DOHH2 (cell line): ENCODE data around the gene TRMT2A.

Experiments
- H3F3A ChIP-seq: fragments of 200-600 bp; sonication (generic), shearing (Covaris generic); 2 replicates; pipeline ENCODE4 v1.6.0; 2016; ENCODE audit warnings: antibody characterized with exemption, mild to moderate bottlenecking; ENCODE audit not compliant: control insufficient read depth, insufficient read depth
- H3K27ac ChIP-seq: fragments of 200-600 bp; sonication (generic); 2 replicates; pipeline ENCODE4 v1.5.1; 2014; ENCODE audit warnings: low read depth, mild to moderate bottlenecking, low read length, moderate library complexity
- H3K27me3 ChIP-seq: fragments of 200-600 bp; sonication (generic); 2 replicates; pipeline ENCODE4 v1.6.1; 2014; ENCODE audit warnings: mild to moderate bottlenecking, low read length, mixed read lengths; ENCODE audit not compliant: control insufficient read depth
- H3K36me3 ChIP-seq: fragments of 200-600 bp; sonication (generic); 2 replicates; pipeline ENCODE4 v1.6.1; 2014; ENCODE audit warnings: mild to moderate bottlenecking, low read length, moderate library complexity, mixed read lengths; ENCODE audit not compliant: control insufficient read depth
- H3K4me1 ChIP-seq: fragments of 200-600 bp; sonication (generic); 2 replicates; pipeline ENCODE4 v1.6.1; 2014; ENCODE audit warnings: mild to moderate bottlenecking, low read length, mixed read lengths; ENCODE audit not compliant: control insufficient read depth
- H3K4me2 ChIP-seq: fragments of 200-600 bp; sonication (generic); 2 replicates; pipeline ENCODE4 v1.6.0; 2014; ENCODE audit warnings: mild to moderate bottlenecking, low read length, moderate library complexity
- H3K4me3 ChIP-seq: fragments of 200-600 bp; sonication (generic); 2 replicates; pipeline ENCODE4 v1.5.1; 2014; ENCODE audit warnings: mild to moderate bottlenecking, low read length, mixed read lengths
- H3K79me2 ChIP-seq: fragments of 200-600 bp; sonication (generic); 2 replicates; pipeline ENCODE4 v1.6.1; 2014; ENCODE audit warnings: mild to moderate bottlenecking, low read length, mixed read lengths; ENCODE audit not compliant: control insufficient read depth
- H3K9me2 ChIP-seq: fragments of 200-600 bp; sonication (generic); replicated peaks from 2 replicates; pipeline ENCODE4 v1.6.1; 2014; ENCODE audit warnings: mild to moderate bottlenecking, low read length, mixed read lengths; ENCODE audit not compliant: control insufficient read depth
- H3K9me3 ChIP-seq: fragments of 200-600 bp; sonication (generic); 2 replicates; pipeline ENCODE4 v1.6.1; 2014; ENCODE audit warnings: antibody characterized with exemption, low read length, mixed read lengths; ENCODE audit not compliant: control insufficient read depth, insufficient read depth
- H4K20me1 ChIP-seq: fragments of 200-600 bp; sonication (generic); 2 replicates; pipeline ENCODE4 v1.6.0; 2014; ENCODE audit warnings: low read depth, mild to moderate bottlenecking, antibody characterized with exemption, low read length, moderate library complexity; ENCODE audit not compliant: control insufficient read depth, insufficient read depth
- CTCF ChIP-seq: fragments of 200-600 bp; sonication (generic); IDR thresholded peaks from one replicate; pipeline ENCODE4 v1.5.1; 2014; ENCODE audit warnings: antibody characterized with exemption, mild to moderate bottlenecking, low read depth, low read length; ENCODE audit not compliant: poor library complexity, severe bottlenecking
- EZH2phosphoT487 ChIP-seq: fragments of 200-600 bp; sonication (generic); IDR thresholded peaks from 2 replicates; pipeline ENCODE4 v1.6.1; 2017; ENCODE audit warnings: borderline replicate concordance, mild to moderate bottlenecking, antibody characterized with exemption, low read length, moderate library complexity, mixed read lengths

TRMT2A gene

GRCh38 chr22:20090730-20091240, 26.2 kb downstream of the TRMT2A start:
- Histone ChIP-seq H3K4me2 (no peak overlapping the region), H3K36me3 (peaks cover 99% of the 10 kb centered on the region), H3K4me1 (no peaks in the 10 kb centered on the region), H3K4me3 (no peak overlapping the region), H3K27ac (no peak overlapping the region), H3F3A (no peaks in the 10 kb centered on the region), H3K79me2 (peaks cover 36% of the 10 kb centered on the region), H3K9me3 (no peaks in the 10 kb centered on the region), H4K20me1 (peaks cover 4% of the 10 kb centered on the region; the same call in 1 of the 2 replicates), H3K9me2 (no peaks in the 10 kb centered on the region), H3K27me3 (no peaks in the 10 kb centered on the region)
- TF ChIP-seq CTCF, result no peak
- TF ChIP-seq EZH2phosphoT487, result no peak

GRCh38 chr22:20089977-20090729, 26.9 kb downstream of the TRMT2A start:
- Histone ChIP-seq H3F3A (no peaks in the 10 kb centered on the region), H3K9me3 (no peaks in the 10 kb centered on the region), H3K4me1 (peaks cover under 1% of the 10 kb centered on the region; the same call in 1 of the 2 replicates), H3K9me2 (no peaks in the 10 kb centered on the region), H3K36me3 (peaks cover 99% of the 10 kb centered on the region), H3K79me2 (peaks cover 42% of the 10 kb centered on the region), H4K20me1 (peaks cover 4% of the 10 kb centered on the region; the same call in 1 of the 2 replicates), H3K27me3 (no peaks in the 10 kb centered on the region), H3K4me2 (no peak overlapping the region), H3K4me3 (no peak overlapping the region), H3K27ac (no peak overlapping the region)
- no peak for TF ChIP-seq CTCF
- TF ChIP-seq EZH2phosphoT487, result no peak

- H3K4me3 ChIP-seq, result no peak overlapping the region
- H3K27ac ChIP-seq, result no peak overlapping the region
- peaks cover 50% of the 10 kb centered on the region for H3K79me2 ChIP-seq
- no peaks in the 10 kb centered on the region for H3K9me3 ChIP-seq
- peaks cover 8% of the 10 kb centered on the region; the same call in 1 of the 2 replicates for H4K20me1 ChIP-seq
- peaks cover 8% of the 10 kb centered on the region for H3K4me1 ChIP-seq
- no peaks in the 10 kb centered on the region for H3F3A ChIP-seq
- TF ChIP-seq EZH2phosphoT487 (no peak), CTCF (no peak)
- no peaks in the 10 kb centered on the region for H3K9me2 ChIP-seq
- no peak overlapping the region for H3K4me2 ChIP-seq
- H3K27me3 ChIP-seq, result no peaks in the 10 kb centered on the region
- peaks cover 99% of the 10 kb centered on the region for H3K36me3 ChIP-seq
Measured at GRCh38 chr22:20089226-20089976, 27.6 kb downstream of the TRMT2A start.
